K562 (cell line): Measurements from ENCODE around the gene DCTN2. TPM values are rescaled to one million over a fixed set of nuclear protein-coding genes. Genes with fewer than 3 reads are reported as not detected.

Source experiments
- FOXP1 ChIP-seq: sonication (generic); formaldehyde crosslinking; IDR thresholded peaks from 2 replicates; pipeline ENCODE4 v1.8.0; 2022; ENCODE audit warnings: mild to moderate bottlenecking, missing genetic modification reagents
- NEUROD1 ChIP-seq: fragments of 150-350 bp; IDR thresholded peaks from 2 replicates; pipeline ENCODE4 v1.6.1; 2014; ENCODE audit warnings: borderline replicate concordance, low read length, low read depth; ENCODE audit not compliant: partially characterized antibody
- ZEB2 ChIP-seq: fragments of 450-650 bp; IDR thresholded peaks from 2 replicates; pipeline ENCODE4 v1.6.1; 2016
- polyA plus RNA-seq, 8 experiments: library from polyadenylated mRNA; depleted of rRNA in 4 of 8; stranded (reverse) in 5 of 8; unstranded in 3 of 8; fragments of >200 nt; fragmentation: Nextera tagmentation in 2 of 8; fragmentation: Illumina TruSeq in 1 of 8; extraction: Ambion mirVana in 2 of 8; extraction: Trizol in 1 of 8; gene quantifications; 2 replicates each; pipeline versions ENCODE4 v1.2.1 to v1.2.3, GENCODE V29; 2011 to 2014; ENCODE audit warnings: inconsistent platforms in 1 of 8, missing spikeins in 1 of 8
- total RNA-seq, 7 experiments: library from RNA; depleted of rRNA in 6 of 7; stranded (reverse); fragments of >200 nt in 6 of 7; fragmentation: Illumina TruSeq in 2 of 7; extraction: Trizol in 2 of 7; gene quantifications; 2 replicates each; pipeline versions ENCODE4 v1.2.1 to v1.2.3, GENCODE V29; 2011 to 2021; ENCODE audit warnings: low replicate concordance in 1 of 7
- TF ChIP-seq, protein P1 (sequence below): sonication (generic); formaldehyde crosslinking; IDR thresholded peaks from 2 replicates; pipeline ENCODE4 v1.8.0; 2022; ENCODE audit warnings: mild to moderate bottlenecking, low read depth, missing genetic modification reagents
- TF ChIP-seq, protein P2 (sequence below): sonication (generic); formaldehyde crosslinking; IDR thresholded peaks from 2 replicates; pipeline ENCODE4 v1.9.0; 2022; ENCODE audit warnings: mild to moderate bottlenecking, missing genetic modification reagents
- TF ChIP-seq, protein P3 (sequence below), 2 experiments: IDR thresholded peaks; 2 replicates each; pipeline ENCODE4 v1.6.1; 2011; ENCODE audit warnings: borderline replicate concordance in 1 of 2, control low read depth in 1 of 2, low read depth in 1 of 2, low read length in 1 of 2, mild to moderate bottlenecking in 1 of 2, mixed read lengths in 1 of 2, moderate library complexity in 1 of 2; ENCODE audit not compliant: insufficient read depth in 1 of 2, insufficient read length in 1 of 2, poor library complexity in 1 of 2, severe bottlenecking in 1 of 2; ENCODE audit errors: extremely low read depth in 1 of 2

The DCTN2 gene
- total and polyA plus RNA-seq, 9 of the 15 experiments (the other 6 are each of a cell fraction or from before 2014, with no cell fraction given), result 43.6 to 270 (median 125) TPM

DNA sequence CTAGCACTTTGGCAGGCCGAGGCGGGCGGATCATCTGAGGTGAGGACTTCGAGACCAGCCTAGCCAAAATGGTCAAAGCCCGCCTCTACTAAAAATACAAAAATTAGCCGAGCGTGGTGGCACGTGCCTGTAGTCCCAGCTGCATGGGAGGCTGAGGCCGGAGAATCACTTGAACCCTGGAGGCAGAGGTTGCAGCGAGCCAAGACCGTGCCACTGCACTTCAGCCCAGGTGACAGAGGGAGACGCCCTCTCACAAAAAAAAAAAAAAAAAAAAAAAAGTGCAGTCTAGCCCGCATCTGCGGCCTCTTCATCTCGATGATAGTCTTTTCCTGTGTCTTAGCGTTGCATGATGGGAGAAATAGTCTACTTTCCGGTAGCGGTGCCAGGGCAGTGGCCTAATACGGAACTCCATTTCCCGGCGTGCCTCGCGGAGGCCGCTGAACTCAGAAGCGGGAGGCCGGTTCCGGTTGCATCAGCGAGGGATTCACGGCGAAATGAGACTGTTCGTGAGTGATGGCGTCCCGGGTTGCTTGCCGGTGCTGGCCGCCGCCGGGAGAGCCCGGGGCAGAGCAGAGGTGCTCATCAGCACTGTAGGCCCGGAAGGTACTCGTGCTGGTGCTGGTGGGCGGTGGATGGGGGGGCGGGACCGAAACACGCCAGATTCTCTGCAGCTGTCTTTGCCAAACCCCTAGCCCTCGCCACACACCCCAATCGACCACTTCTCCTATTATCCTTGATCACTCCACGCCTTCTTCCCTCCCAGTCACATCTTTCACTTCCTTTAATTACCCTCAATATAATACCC is 59.2 kb downstream of the DCTN2 start, which contains the start of gene MARS1 (continued):
- TF ChIP-seq, protein P1, sequence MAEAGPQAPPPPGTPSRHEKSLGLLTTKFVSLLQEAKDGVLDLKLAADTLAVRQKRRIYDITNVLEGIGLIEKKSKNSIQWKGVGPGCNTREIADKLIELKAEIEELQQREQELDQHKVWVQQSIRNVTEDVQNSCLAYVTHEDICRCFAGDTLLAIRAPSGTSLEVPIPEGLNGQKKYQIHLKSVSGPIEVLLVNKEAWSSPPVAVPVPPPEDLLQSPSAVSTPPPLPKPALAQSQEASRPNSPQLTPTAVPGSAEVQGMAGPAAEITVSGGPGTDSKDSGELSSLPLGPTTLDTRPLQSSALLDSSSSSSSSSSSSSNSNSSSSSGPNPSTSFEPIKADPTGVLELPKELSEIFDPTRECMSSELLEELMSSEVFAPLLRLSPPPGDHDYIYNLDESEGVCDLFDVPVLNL (CRISPR knock-in tag), result no peak
- TF ChIP-seq NEUROD1, result peak; percentile 27
- no peak for TF ChIP-seq ZEB2
- TF ChIP-seq, protein P2, sequence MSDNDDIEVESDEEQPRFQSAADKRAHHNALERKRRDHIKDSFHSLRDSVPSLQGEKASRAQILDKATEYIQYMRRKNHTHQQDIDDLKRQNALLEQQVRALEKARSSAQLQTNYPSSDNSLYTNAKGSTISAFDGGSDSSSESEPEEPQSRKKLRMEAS (CRISPR knock-in tag), result peak; percentile 64
- TF ChIP-seq, protein P3, sequence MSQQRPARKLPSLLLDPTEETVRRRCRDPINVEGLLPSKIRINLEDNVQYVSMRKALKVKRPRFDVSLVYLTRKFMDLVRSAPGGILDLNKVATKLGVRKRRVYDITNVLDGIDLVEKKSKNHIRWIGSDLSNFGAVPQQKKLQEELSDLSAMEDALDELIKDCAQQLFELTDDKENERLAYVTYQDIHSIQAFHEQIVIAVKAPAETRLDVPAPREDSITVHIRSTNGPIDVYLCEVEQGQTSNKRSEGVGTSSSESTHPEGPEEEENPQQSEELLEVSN (IDR thresholded peaks at IDR 0.05; ENCODE audit: borderline replicate concordance in 1 of 2, extremely low read depth in 1 of 2, insufficient read depth in 1 of 2, insufficient read length in 1 of 2, low read depth in 1 of 2, low read length in 1 of 2, poor library complexity in 1 of 2, severe bottlenecking in 1 of 2), result peak in 1 of 2 experiments; percentile 11
- no peak for TF ChIP-seq FOXP1
